Peyer's patch (tissue), 4 donors: Measurements from ENCODE around the gene BTNL8. TPM values are rescaled to one million over a fixed set of nuclear protein-coding genes. Genes with fewer than 3 reads are reported as not detected.

Experiments used
- DNase-seq, 3 donors: peaks; one replicate each; pipeline ENCODE4 v3.0.0-alpha.2; 2017 to 2019
- H3K27ac ChIP-seq, 4 donors: fragments of 200-600 bp; sonication (generic); one replicate each; pipeline ENCODE4 v1.5.1; 2016 to 2019
- H3K27me3 ChIP-seq, 2 donors: fragments of 200-600 bp; sonication (generic); one replicate each; pipeline ENCODE4 v1.5.1; 2019
- H3K36me3 ChIP-seq, 3 donors: fragments of 200-600 bp; sonication (generic); one replicate each; pipeline ENCODE4 v1.5.1; 2016 to 2019
- H3K4me1 ChIP-seq, 4 donors: fragments of 200-600 bp; sonication (generic); one replicate each; pipeline ENCODE4 v1.5.1; 2016 to 2019
- H3K4me3 ChIP-seq, 4 donors: fragments of 200-600 bp; sonication (generic); 1 replicate in 3 of 4; 2 replicates in 1 of 4; pipeline ENCODE4 v1.5.1; 2016 to 2019; ENCODE audit warnings: mild to moderate bottlenecking in 1 of 4
- H3K9me3 ChIP-seq, 4 donors: fragments of 200-600 bp; sonication (generic); one replicate each; pipeline ENCODE4 v1.5.1; 2016 to 2019; ENCODE audit warnings: mild to moderate bottlenecking in 1 of 4
- CTCF ChIP-seq, 6 experiments: fragments of 450-650 bp in 4 of 6; fragments of 200-600 bp in 2 of 6; sonication (generic) in 1 of 6; IDR thresholded peaks; one replicate each; pipeline ENCODE4 v1.5.1; 2017 to 2019; ENCODE audit warnings: antibody characterized with exemption in 6 of 6, mild to moderate bottlenecking in 3 of 6, moderate library complexity in 1 of 6
- POLR2A ChIP-seq, 2 donors: fragments of 450-650 bp; IDR thresholded peaks; one replicate each; pipeline ENCODE4 v1.5.1; 2017; ENCODE audit warnings: antibody characterized with exemption in 2 of 2, mild to moderate bottlenecking in 2 of 2, moderate library complexity in 2 of 2
- total RNA-seq, 4 donors: library from RNA; depleted of rRNA; stranded (reverse); fragments of >200 nt; gene quantifications; one replicate each; pipeline ENCODE4 v1.1.0, GENCODE V29; 2016

Gene BTNL8
- total RNA-seq, 4 donors from 2014 or later = 6.6 to 337 (median 134) TPM

GRCh38 chr5:180853121-180853847 lies 45.7 kb upstream of the BTNL8 start:
- H3K4me1 ChIP-seq = no peaks in the 10 kb centered on the region
- no peaks in the 10 kb centered on the region for H3K27me3 ChIP-seq
- TF ChIP-seq CTCF (IDR thresholded peaks at IDR 0.05) = no peak
- peaks cover 0 to 23% (median 6%) of the 10 kb centered on the region in 4 donors for H3K9me3 ChIP-seq
- no peak overlapping the region for H3K27ac ChIP-seq
- H3K4me3 ChIP-seq = no peak overlapping the region
- peaks cover 0 to 44% (median 9%) of the 10 kb centered on the region in 3 donors for H3K36me3 ChIP-seq
- DNase-seq = no peak

- no peaks in the 10 kb centered on the region for H3K4me1 ChIP-seq
- H3K9me3 ChIP-seq = peaks cover 0 to 23% (median 6%) of the 10 kb centered on the region in 4 donors
- no peak for TF ChIP-seq POLR2A (IDR thresholded peaks at IDR 0.05)
- no peak for DNase-seq
- peaks cover 0 to 40% (median 9%) of the 10 kb centered on the region in 3 donors for H3K36me3 ChIP-seq
- no peak overlapping the region for H3K4me3 ChIP-seq
- no peak overlapping the region for H3K27ac ChIP-seq
- H3K27me3 ChIP-seq = no peaks in the 10 kb centered on the region
Observed at GRCh38 chr5:180853848-180854176, 45.1 kb upstream of the BTNL8 start.

GRCh38 chr5:180858586-180858985 lies 40.4 kb upstream of the BTNL8 start:
- H3K36me3 ChIP-seq = peaks cover 0 to 10% (median 0%) of the 10 kb centered on the region in 3 donors
- no peaks in the 10 kb centered on the region for H3K9me3 ChIP-seq
- H3K4me3 ChIP-seq = no peak overlapping the region
- no peak for DNase-seq
- H3K27ac ChIP-seq = no peak overlapping the region
- peaks cover 2 to 16% (median 5%) of the 10 kb centered on the region in 4 donors for H3K4me1 ChIP-seq
- TF ChIP-seq POLR2A (IDR thresholded peaks at IDR 0.05) (no peak), CTCF (IDR thresholded peaks at IDR 0.05) (no peak)
- H3K27me3 ChIP-seq = no peaks in the 10 kb centered on the region

GRCh38 chr5:180860273-180860886 lies 38.6 kb upstream of the BTNL8 start:
- peak overlapping the region; percentile 69 to 95 (median 77) for H3K4me3 ChIP-seq
- H3K36me3 ChIP-seq = peaks cover 0 to 8% (median 0%) of the 10 kb centered on the region in 3 donors
- TF ChIP-seq CTCF (IDR thresholded peaks at IDR 0.05) (peak in 3 of 6 experiments; percentile 25 to 36 (median 30)), POLR2A (IDR thresholded peaks at IDR 0.05) (no peak)
- peak; percentile 56 to 74 (median 62) for DNase-seq
- H3K4me1 ChIP-seq = peaks cover 2 to 16% (median 5%) of the 10 kb centered on the region in 4 donors
- H3K27me3 ChIP-seq = no peaks in the 10 kb centered on the region
- peak overlapping the region; percentile 89 to 98 (median 96) for H3K27ac ChIP-seq
- no peaks in the 10 kb centered on the region for H3K9me3 ChIP-seq

- TF ChIP-seq CTCF (IDR thresholded peaks at IDR 0.05) = peak in 3 of 6 experiments; percentile 11 to 26 (median 25)
- peak; percentile 60 to 69 for TF ChIP-seq POLR2A (IDR thresholded peaks at IDR 0.05)
- Histone ChIP-seq H3K4me1 (peaks cover 2 to 16% (median 5%) of the 10 kb centered on the region in 4 donors), H3K4me3 (peak within 1 kb of the TSS; percentile 69 to 95 (median 77)), H3K27me3 (no peaks in the 10 kb centered on the region), H3K27ac (peak within 1 kb of the TSS; percentile 89 to 98 (median 96)), H3K9me3 (no peaks in the 10 kb centered on the region), H3K36me3 (peaks cover 0 to under 1% (median 0%) of the 10 kb centered on the region in 3 donors)
- peak; percentile 83 to 96 (median 96) for DNase-seq
Observed at GRCh38 chr5:180860887-180861822, 37.8 kb upstream of the BTNL8 start, which contains the start of gene ZFP62. TSS of gene ZFP62 (minus strand) at chr5:180861276. CDS start at chr5:180861219, 57 bp downstream.
